Measurements from ENCODE around the gene REEP1.

DNA sequence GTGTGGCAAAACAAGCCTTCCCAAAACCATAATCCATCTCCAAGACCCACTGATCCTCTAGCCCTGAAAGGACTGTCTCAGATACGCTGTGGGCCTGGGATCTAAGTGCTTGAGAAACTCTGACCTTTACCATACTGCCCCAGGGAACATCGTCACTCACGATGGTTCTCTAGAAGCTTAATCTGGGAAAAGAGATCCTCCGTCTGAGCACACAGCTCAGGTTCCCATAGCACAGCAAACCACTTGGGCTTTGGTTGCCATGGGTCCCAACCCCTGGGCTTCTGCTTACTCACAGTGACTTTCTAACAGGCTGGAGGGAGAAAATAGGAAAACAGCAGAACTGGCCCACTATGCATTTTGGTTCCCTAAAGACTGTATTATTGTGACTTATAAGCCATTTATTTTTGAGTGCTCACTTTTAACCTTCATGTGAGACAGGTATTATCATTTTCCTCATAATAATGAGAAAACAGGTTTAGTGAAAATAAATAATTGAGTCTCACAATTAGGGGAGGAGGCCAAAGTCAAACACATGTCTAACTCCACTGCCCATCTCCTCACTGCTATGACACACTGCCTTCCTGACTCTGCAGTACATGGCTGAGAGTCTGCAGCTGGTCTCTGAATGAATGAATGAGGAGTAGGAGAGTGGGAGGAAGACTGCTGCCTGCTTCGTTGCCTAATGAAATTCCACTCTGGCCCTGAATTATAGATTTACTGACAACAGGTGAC, 46.7 kb downstream of the REEP1 start:
- TF ChIP-seq CTCF (IDR thresholded peaks at IDR 0.05) (no peak), EZH2 (IDR thresholded peaks at IDR 0.05; ENCODE audit: borderline replicate concordance, insufficient read depth, low read depth, low read length, poor library complexity, severe bottlenecking) (no peak)

Data from B cell (primary cell).